Posterior vena cava (tissue), 2 donors: ENCODE results near the gene FRY. TPM values are rescaled to one million over a fixed set of nuclear protein-coding genes. Genes with fewer than 3 reads are reported as not detected.

Experiments used
- DNase-seq: peaks from one replicate; pipeline ENCODE4 v3.0.0-alpha.2; 2020; ENCODE audit warnings: low spot score
- intact Hi-C, 2 donors: fragments of 100-400 bp; cut with DNase I; formaldehyde crosslinking; loops; one replicate each; pipeline versions ENCODE4 v1.14.1 to v1.14.2; 2022 to 2023
- total RNA-seq, 2 donors: library from RNA; stranded (reverse); fragmentation: NEBNext Ultra II Directional; extraction: Animal tissue kit (Norgen Biotek cat#: 25700); gene quantifications; one replicate each; pipeline ENCODE4 v1.2.1, GENCODE V29; 2021
- donor health status: DM: yes; HTN: yes; CAD: no.
- donor health status: DM: yes; HTN: yes; CAD: no.

FRY gene
- total RNA-seq, 2 donors from 2014 or later: 97.1 to 207 TPM

- DNase-seq: peak; percentile 86
Measured at GRCh38 chr13:32261567-32261966, 230.0 kb downstream of the FRY start.

GRCh38 chr13:32262165-32262564 is 230.6 kb downstream of the FRY start:
- no peak for DNase-seq
- intact Hi-C loops: no loop called here

More at GRCh38 chr13:32261567-32261966, 230.0 kb downstream of the FRY start:
- intact Hi-C loops: no loop called here

GRCh38 chr13:32262619-32263018 is 231.0 kb downstream of the FRY start:
- DNase-seq: no peak
- intact Hi-C loops: no loop called here

GRCh38 chr13:32264407-32264806 is 232.8 kb downstream of the FRY start:
- peak; percentile 86 for DNase-seq

GRCh38 chr13:32265726-32266125 is 234.2 kb downstream of the FRY start:
- intact Hi-C loops: no loop called here
- DNase-seq: no peak

More at GRCh38 chr13:32264407-32264806, 232.8 kb downstream of the FRY start:
- intact Hi-C loops: no loop called here

- no peak for DNase-seq
- intact Hi-C loops: no loop called here
Measured at GRCh38 chr13:32266130-32266529, 234.6 kb downstream of the FRY start.

GRCh38 chr13:32267836-32268439 is 236.4 kb downstream of the FRY start:
- no peak for DNase-seq
- intact Hi-C loops: no loop called here

- intact Hi-C loops: no loop called here
Measured at GRCh38 chr13:32272021-32272683, 240.6 kb downstream of the FRY start.

GRCh38 chr13:32277839-32278238 is 246.3 kb downstream of the FRY start:
- intact Hi-C loops: no loop called here
- no peak for DNase-seq

More at GRCh38 chr13:32272021-32272683, 240.6 kb downstream of the FRY start:
- DNase-seq: no peak

- no peak for DNase-seq
- intact Hi-C loops: no loop called here
Measured at GRCh38 chr13:32278426-32278825, 246.9 kb downstream of the FRY start.

GRCh38 chr13:32281096-32281495 is 249.5 kb downstream of the FRY start:
- intact Hi-C loops: no loop called here
- DNase-seq: no peak

- intact Hi-C loops: no loop called here
- no peak for DNase-seq
Measured at GRCh38 chr13:32282096-32282711, 250.6 kb downstream of the FRY start.

GRCh38 chr13:32284927-32285632 is 253.5 kb downstream of the FRY start:
- no peak for DNase-seq
- intact Hi-C loops: no loop called here

GRCh38 chr13:32285633-32285965 is 254.0 kb downstream of the FRY start:
- intact Hi-C loops: no loop called here
- DNase-seq: no peak

- intact Hi-C loops: no loop called here
Measured at GRCh38 chr13:32297206-32297605, 265.6 kb downstream of the FRY start.

GRCh38 chr13:32298695-32299094 is 267.1 kb downstream of the FRY start:
- intact Hi-C loops: no loop called here
- DNase-seq: no peak

More at GRCh38 chr13:32297206-32297605, 265.6 kb downstream of the FRY start:
- no peak for DNase-seq

- intact Hi-C loops: loop anchor here in 1 of 2 donors (10.0 kb wide), 1 partner anchor 385 kb away; no protein-coding TSS in a partner anchor
- no peak for DNase-seq
Measured at GRCh38 chr13:32299893-32300292, 268.3 kb downstream of the FRY start.

GRCh38 chr13:32300406-32300805 is 268.8 kb downstream of the FRY start:
- intact Hi-C loops: loop anchor here in 1 of 2 donors (10.0 kb wide), 1 partner anchor 386 kb away; no protein-coding TSS in a partner anchor

GRCh38 chr13:32300920-32301319 is 269.3 kb downstream of the FRY start:
- intact Hi-C loops: loop anchor here in 1 of 2 donors (10.0 kb wide), 1 partner anchor 386 kb away; no protein-coding TSS in a partner anchor
- DNase-seq: no peak

More at GRCh38 chr13:32300406-32300805, 268.8 kb downstream of the FRY start:
- DNase-seq: no peak

GRCh38 chr13:32302461-32302860 is 270.9 kb downstream of the FRY start:
- intact Hi-C loops: loop anchor here in 1 of 2 donors (10.0 kb wide), 1 partner anchor 388 kb away; no protein-coding TSS in a partner anchor
- no peak for DNase-seq
